Activated CD8-positive, alpha-beta memory T cell treated with anti-CD3 and anti-CD28 coated beads, Interleukin-2, amount 50 U/mL, for 1 hour (primary cell): ENCODE measurements around the gene JAKMIP3.

Source experiments
- DNase-seq: peaks from one replicate; pipeline ENCODE4 v3.0.0-alpha.2; 2020; ENCODE audit errors: extremely low read depth

JAKMIP3 gene

DNA sequence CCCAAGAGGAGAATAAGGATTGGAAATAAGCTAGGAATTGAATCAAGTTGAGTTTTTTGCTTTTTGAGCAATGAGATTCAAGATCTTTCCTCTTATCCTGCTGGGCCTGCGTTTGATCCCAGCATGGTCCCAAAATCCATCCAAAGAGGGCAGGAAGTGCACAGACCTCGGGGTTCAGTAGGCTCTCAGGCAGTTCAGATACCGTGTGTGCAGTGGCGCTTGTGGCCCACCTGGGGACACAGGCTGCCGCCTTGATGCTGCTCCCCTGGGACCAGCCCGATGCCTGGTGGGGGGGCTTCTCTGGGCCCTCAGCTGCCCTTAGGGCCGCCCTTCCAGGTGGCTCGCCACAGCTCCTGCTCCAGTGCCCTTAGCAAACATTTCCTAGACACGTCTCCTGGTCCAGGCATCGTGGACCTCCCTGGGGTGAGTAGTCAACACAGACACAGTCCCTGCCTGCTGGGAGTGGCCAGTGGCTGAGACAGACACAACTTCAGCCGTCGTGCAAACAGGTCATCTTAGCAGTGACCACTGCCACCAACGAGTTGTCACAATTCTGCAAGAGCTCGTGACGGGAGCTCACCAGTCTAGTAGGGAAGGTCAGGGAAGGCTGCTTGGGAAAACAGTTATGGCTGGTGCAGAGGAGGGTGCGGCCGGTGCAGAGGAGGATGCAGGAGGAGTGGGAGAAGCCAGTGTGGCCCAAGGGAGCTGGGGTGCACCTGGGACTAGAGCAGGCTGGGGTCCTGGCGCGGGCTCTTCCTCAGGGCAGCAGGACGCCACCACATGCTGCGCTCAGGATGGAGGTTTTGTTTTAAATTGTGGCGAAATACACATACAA lies 21.7 kb upstream of the JAKMIP3 start:
- no peak for DNase-seq

DNA sequence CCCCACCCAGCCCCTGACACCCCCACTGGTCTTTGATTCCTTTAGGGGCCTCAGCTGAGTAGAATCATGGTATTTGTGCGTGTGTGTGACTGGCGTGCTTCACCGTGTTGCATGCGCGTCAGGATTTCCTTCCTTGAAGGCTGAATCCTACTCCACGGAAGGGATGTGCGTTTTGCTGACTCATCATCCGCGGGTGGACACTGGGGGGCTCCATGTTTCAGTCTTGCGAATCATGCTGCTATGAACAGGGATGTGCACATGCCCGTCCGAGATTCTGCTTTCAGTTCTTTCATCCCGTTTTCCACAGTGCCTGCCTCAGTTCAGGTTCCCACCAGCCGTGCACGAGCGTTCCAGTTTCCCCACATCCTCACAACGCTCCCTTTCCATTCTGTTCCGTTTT lies 20.9 kb upstream of the JAKMIP3 start:
- DNase-seq = no peak

DNA sequence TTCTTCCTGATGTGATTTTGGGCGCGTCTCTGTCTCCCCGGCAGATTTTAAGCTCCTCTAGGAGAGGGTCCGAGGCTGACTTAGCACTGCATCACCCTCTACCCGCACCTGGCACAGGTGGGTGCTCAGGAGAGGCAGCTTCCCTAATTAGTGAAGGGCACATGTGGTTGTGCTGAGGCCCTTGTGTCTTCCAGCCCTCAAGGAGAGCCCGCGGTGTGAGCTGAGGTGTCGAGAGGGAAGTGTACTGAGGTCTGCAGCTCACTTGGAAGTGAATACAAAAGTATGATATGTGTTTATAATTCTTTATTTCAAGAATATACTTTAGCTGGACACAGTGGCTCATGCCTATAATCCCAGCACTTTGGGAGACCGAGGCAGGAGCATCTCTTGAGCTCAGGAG lies 20.4 kb upstream of the JAKMIP3 start:
- DNase-seq = no peak

DNA sequence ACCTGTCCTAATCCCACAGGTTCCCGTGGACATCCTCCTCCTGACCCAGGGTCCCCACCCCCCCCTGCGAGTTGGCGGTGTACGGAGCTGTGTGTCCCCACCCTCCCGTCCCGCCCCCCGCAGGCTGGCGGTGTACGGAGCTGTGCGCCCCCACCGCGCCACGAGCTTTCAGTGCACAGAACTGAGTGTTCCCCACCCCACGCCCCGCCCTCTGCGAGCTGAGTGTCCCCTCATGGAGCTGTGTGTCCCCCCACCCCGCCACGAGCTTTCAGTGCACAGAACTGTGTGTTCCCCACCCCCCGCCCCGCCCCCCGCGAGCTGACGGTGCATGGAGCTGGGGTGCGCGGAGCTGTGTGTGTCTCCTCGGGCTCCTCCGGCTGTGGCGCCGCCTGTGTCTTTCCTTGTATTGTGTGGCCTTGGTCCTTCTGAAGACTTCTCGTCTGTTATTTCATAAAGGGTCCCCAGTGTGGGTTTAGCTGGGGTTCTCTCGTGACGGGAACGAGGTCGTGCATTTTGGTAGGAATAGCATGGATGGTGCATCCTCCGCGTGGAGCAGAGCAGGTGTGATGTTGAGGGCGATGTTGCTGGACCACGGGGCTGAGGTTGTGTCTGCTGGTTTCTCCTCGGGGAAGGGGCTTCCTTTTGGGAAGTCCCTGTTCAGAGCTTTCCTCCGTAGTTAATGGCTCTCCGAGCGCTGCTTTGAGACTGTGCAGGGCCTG lies 18.0 kb upstream of the JAKMIP3 start:
- no peak for DNase-seq

DNA sequence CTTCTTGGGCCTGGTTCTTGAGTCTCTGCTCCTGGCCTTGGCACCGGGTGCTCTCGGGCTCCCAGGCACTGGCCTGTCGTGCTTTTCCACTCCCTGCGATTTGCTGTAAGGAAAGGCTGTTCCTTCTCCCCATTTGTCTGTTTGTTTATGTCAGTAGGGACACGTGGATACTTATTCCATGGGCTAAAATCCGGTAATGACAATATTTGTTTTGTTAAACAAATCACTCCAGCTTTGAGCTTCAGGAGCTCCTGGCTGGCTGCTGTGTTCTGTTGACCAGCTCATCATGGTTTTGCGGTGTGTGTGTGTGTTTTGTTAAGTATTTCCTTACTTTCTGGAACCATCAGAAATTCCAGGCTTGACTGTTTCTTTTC lies 17.5 kb upstream of the JAKMIP3 start:
- no peak for DNase-seq

DNA sequence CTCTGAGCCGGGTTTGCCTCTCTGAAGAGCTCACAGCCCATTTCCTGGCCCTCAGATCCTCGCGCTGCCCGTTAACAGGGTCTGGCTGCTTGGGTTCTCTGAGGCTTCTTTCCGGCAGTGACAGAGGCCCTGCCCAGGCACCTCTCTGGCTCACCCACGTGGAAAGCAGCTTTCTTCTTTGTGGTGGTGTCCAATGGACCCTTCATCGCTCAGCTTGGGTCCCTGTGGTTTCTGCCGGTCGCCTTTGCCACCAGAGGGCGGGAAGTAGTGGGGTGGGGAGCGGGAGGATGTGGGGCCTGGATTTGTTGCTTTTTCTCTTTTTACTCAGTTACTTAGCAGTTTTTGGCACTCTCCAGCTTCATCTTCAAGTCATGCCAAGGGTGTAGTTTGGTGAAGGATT lies 15.6 kb upstream of the JAKMIP3 start:
- DNase-seq = no peak

GRCh38 chr10:132052124-132052523 lies 13.6 kb upstream of the JAKMIP3 start:
- DNase-seq = no peak

DNA sequence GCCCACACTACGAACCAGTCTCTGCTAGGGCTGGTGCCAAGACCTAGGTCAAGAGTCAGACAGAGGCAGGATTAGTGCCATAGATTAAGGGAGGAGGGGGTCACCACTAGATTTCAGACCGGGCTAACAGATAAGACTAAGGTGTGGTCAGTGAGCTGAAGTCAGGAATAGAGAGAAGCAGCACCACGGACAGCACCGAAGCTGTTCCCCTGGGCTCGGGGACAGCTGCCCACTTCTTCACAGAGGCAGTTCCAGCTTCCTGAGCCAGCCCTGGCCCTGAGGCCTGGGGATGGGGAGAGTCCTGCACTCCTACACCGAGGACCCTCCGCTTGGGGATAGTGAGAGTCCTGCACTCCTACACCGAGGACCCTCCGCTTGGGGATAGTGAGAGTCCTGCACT lies 11.2 kb upstream of the JAKMIP3 start:
- DNase-seq = no peak

DNA sequence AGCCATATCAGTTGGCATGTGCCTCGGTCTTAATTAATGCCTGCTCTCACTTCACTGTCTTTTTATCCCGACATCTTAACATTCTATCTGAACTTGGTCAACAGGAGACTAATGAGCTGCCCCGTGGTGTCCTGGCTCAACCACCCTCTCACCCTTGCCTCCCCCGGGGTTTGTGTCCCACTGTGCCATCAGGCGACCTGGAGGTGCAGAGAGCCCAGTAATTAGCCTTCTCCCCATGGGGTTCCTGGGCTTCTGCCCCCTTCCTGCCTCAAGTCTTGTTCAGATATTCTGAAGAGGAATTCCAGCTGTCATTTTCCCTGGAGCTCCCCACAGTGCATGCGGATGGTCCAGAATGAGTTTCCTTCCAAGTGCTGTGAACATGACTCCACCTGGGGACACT lies 10.1 kb upstream of the JAKMIP3 start:
- no peak for DNase-seq

GRCh38 chr10:132056663-132057062 lies 9.1 kb upstream of the JAKMIP3 start:
- DNase-seq = no peak

- no peak for DNase-seq
Observed at GRCh38 chr10:132057191-132057681, 8.5 kb upstream of the JAKMIP3 start.

DNA sequence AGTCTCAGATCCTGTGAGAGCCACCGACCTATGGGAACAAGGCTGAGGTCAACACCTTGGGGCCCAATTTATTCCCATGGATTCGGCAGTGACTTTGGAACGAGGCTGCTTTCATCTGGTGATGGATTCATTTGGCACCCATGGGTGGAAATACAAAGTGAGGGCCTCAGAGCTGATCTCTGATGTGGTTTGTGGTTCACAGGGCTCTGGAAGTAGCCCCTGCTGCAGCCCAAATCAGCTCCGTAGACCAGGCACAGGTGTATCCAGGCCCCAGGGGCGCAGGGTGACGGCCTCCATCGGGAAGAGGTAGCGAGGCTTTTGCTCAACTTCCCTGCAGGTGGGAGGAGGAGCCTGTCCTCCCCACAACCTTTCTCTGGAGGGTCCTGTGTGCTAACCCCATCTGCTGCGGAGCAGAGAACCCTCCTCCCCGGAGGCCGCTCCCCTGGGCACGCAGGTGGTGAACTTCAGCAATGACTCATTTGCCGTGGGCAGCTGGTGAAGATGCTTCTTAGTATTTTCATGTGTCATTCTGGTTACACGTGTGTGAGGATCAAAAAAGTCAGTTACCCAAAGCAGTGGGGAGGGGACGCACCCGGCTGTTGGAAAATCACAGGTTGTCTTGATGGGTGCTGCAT lies 7.5 kb upstream of the JAKMIP3 start:
- DNase-seq = no peak

DNA sequence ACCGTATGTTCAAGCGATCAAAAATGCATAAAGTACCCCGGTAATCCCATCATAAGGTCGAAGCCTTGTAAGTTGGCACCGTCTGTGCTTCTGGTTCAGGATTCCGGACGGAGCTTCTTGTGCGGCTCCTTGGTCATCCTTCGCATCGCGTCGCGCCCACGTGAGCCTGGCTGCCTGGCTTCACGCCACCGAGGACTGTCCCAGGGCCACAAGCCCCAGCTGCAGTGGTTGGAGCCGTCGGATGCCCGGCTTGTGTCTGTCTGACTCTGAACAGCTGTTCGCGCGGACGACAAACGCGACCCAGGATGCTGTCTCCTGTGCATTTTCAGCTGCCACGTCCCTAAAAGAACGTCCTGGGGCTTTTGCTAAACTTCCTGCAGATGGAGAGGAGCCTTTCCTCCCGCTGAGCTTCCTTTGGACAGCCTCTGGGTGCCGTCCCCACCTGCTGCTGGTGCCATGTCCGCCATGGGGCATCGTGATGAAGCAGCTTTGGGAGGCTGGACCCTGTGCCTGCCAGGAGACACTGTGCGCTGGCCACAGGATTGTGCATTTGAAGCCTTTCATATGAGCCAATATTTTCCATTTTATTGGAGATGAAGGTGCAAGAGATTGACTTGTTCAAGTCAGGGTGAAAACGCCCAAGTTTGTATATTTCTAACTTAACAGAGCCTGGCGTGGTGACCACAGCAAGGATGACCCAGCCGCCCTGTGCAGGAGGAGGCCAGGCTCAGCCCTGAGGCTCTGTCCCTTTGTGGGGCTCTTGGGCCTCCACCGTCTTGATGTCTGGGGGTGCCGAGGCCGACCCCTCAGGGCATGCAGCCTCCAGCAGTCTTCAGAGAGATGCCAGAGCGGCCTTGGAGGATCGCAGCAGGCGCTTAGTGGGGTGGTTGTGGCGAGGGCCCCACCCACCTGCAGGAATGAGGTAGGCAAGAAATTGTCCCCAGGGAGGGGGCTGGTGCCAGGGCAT lies 6.7 kb upstream of the JAKMIP3 start:
- DNase-seq = no peak

GRCh38 chr10:132059760-132060508 lies 5.8 kb upstream of the JAKMIP3 start:
- no peak for DNase-seq

GRCh38 chr10:132061030-132061429 lies 4.7 kb upstream of the JAKMIP3 start:
- DNase-seq = no peak

DNA sequence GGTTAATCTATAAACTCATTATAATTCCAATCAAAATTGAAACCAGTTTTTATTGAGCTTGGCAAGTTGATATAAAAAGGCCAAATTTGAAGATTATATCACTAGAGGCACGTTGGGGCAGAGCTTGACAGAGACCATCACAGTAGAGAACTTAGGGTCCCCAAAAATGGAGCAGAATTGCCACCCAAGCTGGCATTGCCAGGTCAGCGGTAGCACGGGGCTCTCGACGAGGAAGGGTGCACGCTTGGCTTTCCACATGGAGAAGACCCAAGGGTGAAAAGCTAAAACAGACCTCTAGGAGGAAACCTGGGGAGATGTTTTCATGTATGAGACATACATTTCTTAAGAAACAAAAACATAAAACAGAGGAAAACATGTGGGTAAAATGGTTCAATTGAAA lies 4.3 kb upstream of the JAKMIP3 start:
- no peak for DNase-seq

DNA sequence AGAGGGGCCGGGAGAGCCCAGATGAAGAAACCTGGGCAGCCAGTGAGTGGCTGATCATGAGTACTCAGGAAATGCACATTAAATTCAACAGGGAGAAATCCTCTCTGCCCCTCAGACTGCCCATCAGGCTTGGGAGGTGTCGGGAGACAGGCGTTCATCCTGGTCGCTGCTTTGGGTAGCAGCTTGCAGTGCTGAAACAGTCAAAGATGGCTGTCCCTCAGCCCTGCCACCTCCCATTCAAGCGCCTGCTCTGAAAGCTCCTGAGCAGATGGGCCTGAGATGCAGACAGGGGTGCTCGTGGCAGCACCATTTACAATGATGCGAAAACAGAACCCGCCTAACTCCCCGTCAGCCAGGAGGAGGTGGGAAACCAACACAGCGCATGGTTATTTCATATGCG lies 3.6 kb upstream of the JAKMIP3 start:
- DNase-seq = no peak

DNA sequence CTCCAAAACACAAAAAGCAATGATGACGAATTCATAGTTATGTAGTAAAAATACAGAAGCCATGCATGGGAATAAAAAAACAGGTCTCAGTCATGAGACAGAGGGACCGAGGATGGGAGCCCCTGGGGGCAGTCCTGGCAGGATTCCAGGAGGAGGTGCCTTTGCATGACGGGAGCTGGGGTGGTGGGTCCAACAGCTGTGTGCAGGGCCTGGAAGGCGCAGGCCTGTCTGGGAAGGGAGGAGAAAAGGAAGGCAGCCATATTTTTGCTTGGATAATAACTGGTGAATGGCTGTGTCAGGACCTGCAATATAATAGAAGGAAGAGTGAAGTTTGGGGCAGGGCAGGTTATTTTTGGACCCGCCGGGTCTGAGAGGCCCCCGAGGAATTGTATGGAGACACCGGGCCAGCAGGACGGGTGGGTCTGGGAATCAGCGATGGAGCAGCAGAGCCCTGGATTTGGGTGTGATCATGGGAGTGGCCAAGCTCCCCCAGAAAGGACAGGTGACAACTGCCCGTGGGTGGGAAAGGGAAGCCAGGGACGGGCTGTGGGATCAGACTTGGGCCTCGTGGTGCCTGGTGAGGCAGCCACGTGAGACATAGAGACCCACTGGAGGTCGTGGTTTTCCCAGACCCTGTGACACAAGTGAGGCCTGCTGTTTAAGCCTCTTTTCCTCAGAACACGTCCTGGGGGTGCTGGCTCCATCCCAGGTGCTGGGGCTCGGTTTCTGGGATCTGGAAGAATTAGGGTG lies 2.9 kb upstream of the JAKMIP3 start:
- no peak for DNase-seq

DNA sequence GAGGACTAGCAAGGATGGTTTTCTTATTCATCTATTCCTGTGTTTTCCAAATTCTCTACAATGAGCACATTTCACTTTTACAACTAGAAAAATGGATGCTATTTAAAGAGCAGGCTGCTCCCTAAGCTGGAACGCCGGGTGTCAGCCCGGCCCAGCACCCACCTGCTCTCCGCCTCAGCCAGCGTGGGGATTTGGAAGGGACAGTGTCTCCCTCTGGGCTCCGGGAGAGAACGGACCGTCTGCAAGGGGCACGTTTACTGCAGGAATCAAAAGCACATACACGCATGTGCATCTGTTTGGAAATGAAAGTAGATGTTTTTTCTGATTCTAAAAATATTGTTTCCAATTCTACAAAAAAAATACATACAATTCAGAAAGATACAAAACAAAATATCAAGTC lies 2.3 kb upstream of the JAKMIP3 start:
- no peak for DNase-seq

GRCh38 chr10:132064082-132064755 lies 1.5 kb upstream of the JAKMIP3 start:
- DNase-seq = no peak
